Skeletal muscle satellite cell (primary cell): ENCODE data around the gene RORB.

Source experiments
- H3K27me3 ChIP-seq: 2 replicates; pipeline ENCODE4 v1.7.0; 2013; ENCODE audit warnings: low read length; ENCODE audit not compliant: control insufficient read depth, insufficient read depth
- H3K36me3 ChIP-seq: 2 replicates; pipeline ENCODE4 v1.7.0; 2013; ENCODE audit warnings: mild to moderate bottlenecking, control low read depth, low read length; ENCODE audit not compliant: insufficient read depth
- H3K4me1 ChIP-seq: 2 replicates; pipeline ENCODE4 v1.7.0; 2013; ENCODE audit warnings: low read length; ENCODE audit not compliant: control insufficient read depth, insufficient read depth
- H3K4me2 ChIP-seq: 2 replicates; pipeline ENCODE4 v1.7.0; 2013; ENCODE audit warnings: mild to moderate bottlenecking, low read length
- H3K4me3 ChIP-seq: 2 replicates; pipeline ENCODE4 v1.7.0; 2013; ENCODE audit warnings: low read length
- H3K9ac ChIP-seq: 2 replicates; pipeline ENCODE4 v1.7.0; 2013; ENCODE audit warnings: mild to moderate bottlenecking, low read depth, low read length, moderate library complexity
- H3K9me3 ChIP-seq: replicated peaks from 2 replicates; pipeline ENCODE4 v1.7.0; 2013; ENCODE audit warnings: mild to moderate bottlenecking, control low read depth, low read length

Gene RORB

DNA sequence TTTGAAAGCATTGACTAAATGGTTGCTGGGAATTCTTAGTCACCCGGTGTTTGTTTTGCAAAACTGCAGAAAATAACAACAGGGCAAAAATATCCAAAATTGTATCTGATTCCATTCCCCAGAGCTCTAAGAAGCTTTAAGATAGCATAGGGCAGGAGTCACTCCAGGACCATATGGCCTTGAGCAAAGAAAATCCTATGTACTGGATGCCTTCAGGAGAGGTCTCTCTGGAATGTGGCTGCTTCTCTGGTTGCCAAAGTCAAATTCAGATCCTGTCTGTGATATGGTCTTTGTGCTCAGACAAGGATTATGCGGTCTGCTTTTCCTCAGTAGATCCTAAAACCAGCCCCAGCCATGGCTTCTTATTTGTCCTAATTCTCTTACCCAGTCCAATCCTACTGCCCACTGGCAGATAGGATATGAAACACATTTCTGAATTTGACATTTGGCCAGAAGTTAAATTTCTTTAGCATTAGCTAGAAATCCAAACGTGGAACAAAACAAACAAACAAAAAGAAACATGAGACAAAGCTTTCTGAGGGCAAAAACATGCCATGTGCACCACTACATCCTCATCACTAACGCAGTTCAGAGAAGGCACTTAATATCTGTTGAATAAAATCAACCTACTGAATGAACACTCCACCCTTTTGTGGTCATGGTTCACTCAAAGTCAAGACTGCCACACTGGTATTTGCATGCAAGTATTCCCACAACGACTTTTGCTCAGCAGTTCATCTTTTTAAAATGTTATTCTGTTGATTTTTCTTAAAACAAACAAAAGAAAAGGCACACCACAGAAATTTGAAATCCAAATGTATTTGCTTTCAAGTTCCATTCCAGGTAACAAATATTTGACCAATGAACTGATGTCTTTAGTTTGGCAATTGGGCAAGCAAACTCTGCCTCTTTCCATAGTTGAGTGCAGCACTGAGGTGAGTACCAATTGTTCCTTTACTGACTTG lies 224.8 kb downstream of the RORB start:
- H3K36me3 ChIP-seq, result no peaks in the 10 kb centered on the region
- no peaks in the 10 kb centered on the region for H3K27me3 ChIP-seq
- H3K4me2 ChIP-seq, result no peak overlapping the region
- H3K9me3 ChIP-seq, result no peaks in the 10 kb centered on the region
- no peak overlapping the region for H3K9ac ChIP-seq
- H3K4me1 ChIP-seq, result no peaks in the 10 kb centered on the region
- no peak overlapping the region for H3K4me3 ChIP-seq

DNA sequence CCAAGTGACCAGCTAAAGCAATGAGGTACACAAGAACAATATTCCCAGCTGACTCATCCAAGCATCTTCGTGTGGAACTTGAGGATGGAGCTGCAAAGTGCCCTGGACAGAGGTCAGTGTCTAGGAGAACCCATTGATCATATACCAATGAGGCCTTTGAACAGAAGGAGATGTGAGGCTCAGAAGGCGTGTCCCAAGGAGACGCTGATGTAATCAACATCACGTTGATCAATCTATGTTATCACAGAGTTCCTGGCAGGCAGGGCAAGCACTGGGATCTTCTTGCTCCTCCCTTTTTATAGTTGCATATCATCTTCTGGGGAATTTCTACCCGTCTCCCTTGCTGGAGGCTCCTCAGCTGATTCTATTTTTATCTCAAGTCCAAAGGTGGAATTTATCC lies 227.2 kb downstream of the RORB start:
- Histone ChIP-seq H3K4me2 (no peak overlapping the region), H3K36me3 (no peaks in the 10 kb centered on the region), H3K9ac (no peak overlapping the region), H3K4me3 (no peak overlapping the region), H3K27me3 (no peaks in the 10 kb centered on the region), H3K4me1 (no peaks in the 10 kb centered on the region), H3K9me3 (no peaks in the 10 kb centered on the region)

DNA sequence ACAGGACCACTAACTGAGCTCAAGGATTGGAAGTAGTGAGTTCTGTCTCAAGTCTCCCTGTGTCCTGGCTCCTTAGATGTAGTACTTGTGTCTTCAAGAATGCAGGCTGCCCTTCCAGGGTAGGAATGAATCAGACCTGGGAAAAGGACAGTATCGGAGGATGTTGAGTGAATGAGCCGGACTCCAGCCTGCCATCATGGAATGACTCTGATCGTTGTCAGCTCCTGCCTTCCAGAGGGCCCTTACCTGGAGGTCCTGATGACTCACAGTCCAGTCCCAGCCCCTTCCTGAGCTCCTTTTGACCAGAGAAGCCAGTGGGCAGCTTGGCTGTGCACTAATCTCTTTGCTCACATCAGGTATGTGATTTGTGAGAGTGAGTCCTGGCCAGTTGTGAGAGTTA lies 229.4 kb downstream of the RORB start:
- no peak overlapping the region for H3K4me3 ChIP-seq
- no peaks in the 10 kb centered on the region for H3K36me3 ChIP-seq
- peaks cover 4% of the 10 kb centered on the region for H3K27me3 ChIP-seq
- no peak overlapping the region for H3K9ac ChIP-seq
- no peaks in the 10 kb centered on the region for H3K9me3 ChIP-seq
- no peak overlapping the region for H3K4me2 ChIP-seq
- no peaks in the 10 kb centered on the region for H3K4me1 ChIP-seq

DNA sequence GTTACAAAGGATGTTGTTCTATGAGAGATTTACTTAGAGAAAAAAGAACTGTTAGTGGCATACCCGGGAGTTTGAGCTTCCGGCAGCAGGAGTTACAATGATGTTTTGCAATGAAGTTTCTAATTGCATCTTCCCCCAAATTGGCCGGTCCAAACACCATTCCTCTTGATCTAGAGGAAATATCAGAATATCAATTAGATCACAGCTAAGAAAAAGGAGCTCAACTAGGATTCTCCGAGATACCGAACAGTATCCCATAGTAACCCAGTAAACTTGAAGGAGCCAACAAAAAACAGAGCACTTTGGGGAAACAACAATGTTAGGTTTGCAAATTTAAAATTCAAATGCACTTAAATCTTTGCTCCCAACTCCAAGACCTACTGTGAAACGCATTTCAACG lies 231.0 kb downstream of the RORB start:
- Histone ChIP-seq H3K4me3 (no peak overlapping the region), H3K9me3 (no peaks in the 10 kb centered on the region), H3K36me3 (no peaks in the 10 kb centered on the region), H3K9ac (no peak overlapping the region), H3K27me3 (peaks cover 4% of the 10 kb centered on the region), H3K4me2 (no peak overlapping the region), H3K4me1 (no peaks in the 10 kb centered on the region)

DNA sequence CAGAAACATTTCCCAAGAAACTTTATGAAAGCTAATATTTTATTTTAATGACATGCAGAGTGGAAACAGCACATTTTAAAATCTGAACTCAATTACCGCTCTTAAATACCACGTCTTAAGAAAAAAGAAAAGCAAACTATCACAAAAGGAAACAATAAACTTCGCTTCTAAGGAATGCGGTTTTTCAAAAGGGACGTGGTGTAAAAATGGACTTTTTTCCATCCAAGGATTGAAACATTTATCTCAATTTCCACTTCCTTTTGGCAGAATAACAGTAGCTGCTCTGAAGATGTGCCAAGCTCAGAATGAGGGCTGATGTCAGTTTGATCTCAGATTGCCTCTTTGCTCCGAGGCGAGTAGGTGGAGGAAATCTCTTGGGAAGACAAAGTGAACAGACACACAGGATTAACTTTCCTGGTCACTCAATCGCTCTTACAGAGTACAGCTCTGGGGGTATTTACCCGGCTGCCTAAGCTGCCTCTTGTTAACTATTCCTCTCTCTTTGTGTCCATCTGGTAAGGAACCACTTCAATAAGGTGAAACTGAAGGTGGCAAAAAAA lies 232.1 kb downstream of the RORB start:
- Histone ChIP-seq H3K9me3 (no peaks in the 10 kb centered on the region), H3K27me3 (peaks cover 4% of the 10 kb centered on the region), H3K4me2 (no peak overlapping the region), H3K36me3 (no peaks in the 10 kb centered on the region), H3K4me1 (no peaks in the 10 kb centered on the region), H3K4me3 (no peak overlapping the region), H3K9ac (no peak overlapping the region)

DNA sequence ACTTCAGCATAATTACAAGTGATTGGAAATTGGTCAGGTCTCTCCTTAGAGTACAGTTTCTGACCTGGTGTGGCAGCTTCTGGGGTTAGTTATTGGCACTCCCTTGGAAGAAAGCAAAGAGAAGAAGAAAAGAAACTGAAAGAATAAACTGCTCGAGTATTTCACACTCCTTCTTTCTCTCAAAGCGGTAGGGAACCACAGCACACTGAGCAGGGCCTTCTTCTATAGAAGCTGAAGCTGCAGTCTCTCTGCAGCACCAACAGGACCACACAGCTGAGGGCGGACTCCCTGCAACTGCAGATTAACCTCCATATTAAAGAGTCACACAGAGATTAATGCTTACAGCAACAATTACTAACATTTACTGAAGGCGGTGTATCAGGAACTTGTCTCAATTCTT lies 238.6 kb downstream of the RORB start:
- H3K4me1 ChIP-seq, result no peaks in the 10 kb centered on the region
- H3K27me3 ChIP-seq, result peaks cover 8% of the 10 kb centered on the region
- no peak overlapping the region for H3K9ac ChIP-seq
- no peaks in the 10 kb centered on the region for H3K36me3 ChIP-seq
- H3K4me3 ChIP-seq, result no peak overlapping the region
- no peaks in the 10 kb centered on the region for H3K9me3 ChIP-seq
- H3K4me2 ChIP-seq, result no peak overlapping the region

DNA sequence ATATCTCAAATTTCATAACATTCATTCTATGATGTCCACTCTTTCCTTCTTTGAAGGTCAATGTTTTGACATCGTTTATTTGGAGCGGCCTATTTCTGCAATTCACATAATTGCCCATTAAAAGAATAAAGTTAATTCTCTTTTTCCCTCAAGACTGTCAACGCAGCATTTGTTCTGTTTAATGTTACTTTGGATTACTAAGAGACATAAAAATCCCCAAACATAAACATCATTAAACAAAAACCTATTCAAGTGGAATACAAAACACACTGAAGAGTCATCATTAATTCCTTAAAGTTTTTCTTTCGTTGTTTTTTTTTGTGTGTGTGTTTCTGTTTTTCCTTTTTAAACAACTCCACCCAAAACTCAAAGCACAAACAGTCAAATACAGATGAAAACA lies 239.5 kb downstream of the RORB start:
- Histone ChIP-seq H3K4me1 (no peaks in the 10 kb centered on the region), H3K27me3 (peaks cover 11% of the 10 kb centered on the region), H3K4me2 (no peak overlapping the region), H3K9me3 (no peaks in the 10 kb centered on the region), H3K4me3 (no peak overlapping the region), H3K36me3 (no peaks in the 10 kb centered on the region), H3K9ac (no peak overlapping the region)

DNA sequence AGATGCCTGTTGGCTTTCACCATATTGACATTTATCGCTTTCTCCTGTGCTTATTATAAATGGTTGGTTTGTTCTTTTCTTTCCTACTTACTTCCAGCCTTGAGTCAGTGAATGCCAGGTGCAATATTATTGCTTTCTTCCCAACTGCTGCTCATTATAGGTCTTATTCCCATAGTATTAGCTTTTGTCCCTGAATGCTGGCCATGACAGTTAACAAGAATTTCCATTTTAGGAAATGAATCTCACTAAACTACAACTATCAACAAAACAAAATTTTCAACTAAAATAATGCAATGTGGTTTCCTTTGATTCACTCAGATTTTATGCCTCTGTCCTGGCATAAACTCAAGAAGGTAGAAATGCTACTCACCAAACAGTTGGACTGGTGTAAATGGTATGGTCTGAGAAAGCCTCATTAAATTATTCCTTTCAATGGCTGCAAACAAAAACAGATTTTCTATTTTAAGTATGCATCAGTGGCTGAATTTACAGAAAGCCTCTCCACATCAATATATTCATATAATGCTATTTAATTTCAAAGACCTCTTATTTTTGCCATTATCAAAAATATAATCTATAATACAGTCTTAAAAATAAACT lies 245.2 kb downstream of the RORB start:
- peaks cover 41% of the 10 kb centered on the region for H3K27me3 ChIP-seq
- H3K9ac ChIP-seq, result no peak overlapping the region
- no peaks in the 10 kb centered on the region for H3K36me3 ChIP-seq
- no peak overlapping the region for H3K4me3 ChIP-seq
- no peaks in the 10 kb centered on the region for H3K9me3 ChIP-seq
- no peak overlapping the region for H3K4me2 ChIP-seq
- no peaks in the 10 kb centered on the region for H3K4me1 ChIP-seq
